Measurements from ENCODE around the gene PLEKHO1.

DNA sequence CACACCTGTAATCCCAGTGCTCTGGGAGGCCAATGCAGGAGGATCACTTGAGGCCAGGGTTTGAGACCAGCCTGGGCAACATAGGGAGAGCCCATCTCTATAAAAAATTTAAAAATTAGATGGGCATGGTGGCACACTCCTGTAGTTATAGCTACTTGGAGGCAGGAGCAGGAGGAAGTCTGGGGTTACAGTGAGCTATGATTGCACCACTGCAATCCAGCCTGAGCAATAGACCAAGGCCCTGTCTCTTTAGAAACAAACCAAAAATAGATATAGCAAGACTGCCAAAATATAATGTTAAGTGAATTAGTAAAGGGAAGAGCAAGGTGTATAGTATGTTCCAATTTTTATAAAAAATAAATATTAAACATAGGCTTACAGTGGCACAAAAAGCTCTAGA lies 28.8 kb downstream of the PLEKHO1 start:
- no peak for TF ChIP-seq POLR2A (IDR thresholded peaks at IDR 0.05; ENCODE audit: low read length)
- no peak for TF ChIP-seq GATA1 (IDR thresholded peaks at IDR 0.05; ENCODE audit: low read depth, low read length)
